ENCODE data around the gene PRKAR1B.

PRKAR1B gene

DNA sequence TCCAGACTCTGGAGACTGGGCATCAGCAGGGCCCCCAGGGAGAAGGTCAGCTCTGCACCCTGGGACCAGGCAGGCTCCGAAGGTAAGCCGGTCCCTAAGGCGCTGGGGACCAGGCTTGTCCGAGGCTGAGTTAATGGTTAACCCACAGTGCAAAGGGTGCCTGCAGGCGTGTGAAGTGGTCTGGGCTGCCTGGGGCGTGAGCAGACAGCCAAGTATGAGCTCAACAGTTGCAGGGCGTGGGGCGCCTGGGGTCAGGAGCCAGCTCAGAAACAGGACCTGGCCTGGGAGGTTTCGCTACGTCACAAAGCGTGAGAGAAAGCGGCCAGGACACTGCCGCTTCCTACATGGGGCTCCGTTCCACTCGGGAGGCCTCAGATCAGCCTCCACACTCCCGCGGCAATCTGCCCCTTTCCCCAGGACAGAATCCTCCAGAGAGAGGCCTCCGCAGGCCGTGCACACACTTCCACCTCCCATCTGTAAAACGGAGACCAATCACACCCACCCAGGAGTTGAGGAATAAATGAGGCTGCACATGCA, 223.4 kb downstream of the PRKAR1B start:
- no peak for DNase-seq

- DNase-seq, result no peak
Observed at GRCh38 chr7:502296-502695, 224.8 kb downstream of the PRKAR1B start.

DNA sequence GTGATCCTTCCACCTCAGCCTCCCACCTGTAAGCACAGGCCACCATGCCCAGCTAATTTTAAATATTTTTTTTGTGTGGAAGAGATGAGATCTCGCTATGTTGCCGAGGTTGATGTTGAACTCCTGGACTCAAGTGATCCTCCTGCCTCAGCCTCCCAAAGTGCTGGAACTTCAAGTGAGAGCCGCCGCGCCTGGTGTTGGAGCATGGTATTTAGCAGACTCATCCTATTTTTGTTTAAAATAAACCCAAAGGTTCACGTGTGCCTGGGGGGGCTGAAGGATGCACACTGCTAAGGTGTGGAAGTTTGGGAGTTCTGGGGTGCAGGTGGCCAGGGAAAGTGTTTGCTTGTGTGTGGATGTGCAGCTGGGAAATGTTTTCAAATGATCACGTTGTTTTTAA, 225.6 kb downstream of the PRKAR1B start:
- DNase-seq, result no peak

- DNase-seq, result no peak
Observed at GRCh38 chr7:500521-501420, 226.3 kb downstream of the PRKAR1B start.

GRCh38 chr7:499853-500485, 227.1 kb downstream of the PRKAR1B start:
- DNase-seq, result no peak
